ENCODE measurements around the gene ACTR3C.
"Not testable (repeated sequence)": the region's sequence is repeated elsewhere in the genome, so short reads cannot be mapped to it uniquely, and the experiment has no call there.

ACTR3C gene

GRCh38 chr7:150247745-150248144, 75.6 kb downstream of the ACTR3C start:
- not testable (repeated sequence) for H3K9me3 ChIP-seq (ENCODE audit: control insufficient read depth, insufficient read depth, low read length); H3F3A ChIP-seq (ENCODE audit: control insufficient read depth, insufficient read depth); H3K9me2 ChIP-seq (replicated peaks; ENCODE audit: control insufficient read depth, low read length); H3K4me3 ChIP-seq (ENCODE audit: low read length); H3K4me1 ChIP-seq (ENCODE audit: control insufficient read depth, low read length); H3K4me2 ChIP-seq (ENCODE audit: low read length); H3K79me2 ChIP-seq (ENCODE audit: control insufficient read depth, low read length); H3K27me3 ChIP-seq (ENCODE audit: control insufficient read depth, low read length); H4K20me1 ChIP-seq (ENCODE audit: control insufficient read depth, insufficient read depth, low read depth, low read length); H3K27ac ChIP-seq (ENCODE audit: low read depth, low read length); H3K36me3 ChIP-seq (ENCODE audit: control insufficient read depth, low read length)

GRCh38 chr7:150245208-150245607, 78.1 kb downstream of the ACTR3C start:
- not testable (repeated sequence) for H3K4me1 ChIP-seq (ENCODE audit: control insufficient read depth, low read length); H3K4me3 ChIP-seq (ENCODE audit: low read length); H3K27me3 ChIP-seq (ENCODE audit: control insufficient read depth, low read length); H3K36me3 ChIP-seq (ENCODE audit: control insufficient read depth, low read length); H3K9me3 ChIP-seq (ENCODE audit: control insufficient read depth, insufficient read depth, low read length); H3K4me2 ChIP-seq (ENCODE audit: low read length); H3K27ac ChIP-seq (ENCODE audit: low read depth, low read length); H3K79me2 ChIP-seq (ENCODE audit: control insufficient read depth, low read length); H3F3A ChIP-seq (ENCODE audit: control insufficient read depth, insufficient read depth); H4K20me1 ChIP-seq (ENCODE audit: control insufficient read depth, insufficient read depth, low read depth, low read length); H3K9me2 ChIP-seq (replicated peaks; ENCODE audit: control insufficient read depth, low read length)

- not testable (repeated sequence) for H3K4me1 ChIP-seq (ENCODE audit: control insufficient read depth, low read length); H3F3A ChIP-seq (ENCODE audit: control insufficient read depth, insufficient read depth); H3K9me2 ChIP-seq (replicated peaks; ENCODE audit: control insufficient read depth, low read length); H3K27ac ChIP-seq (ENCODE audit: low read depth, low read length); H3K9me3 ChIP-seq (ENCODE audit: control insufficient read depth, insufficient read depth, low read length); H3K27me3 ChIP-seq (ENCODE audit: control insufficient read depth, low read length); H3K4me3 ChIP-seq (ENCODE audit: low read length); H3K36me3 ChIP-seq (ENCODE audit: control insufficient read depth, low read length); H4K20me1 ChIP-seq (ENCODE audit: control insufficient read depth, insufficient read depth, low read depth, low read length); H3K4me2 ChIP-seq (ENCODE audit: low read length); H3K79me2 ChIP-seq (ENCODE audit: control insufficient read depth, low read length)
Observed at GRCh38 chr7:150242935-150243334, 80.4 kb downstream of the ACTR3C start.

- H3K27me3 ChIP-seq (ENCODE audit: control insufficient read depth, low read length); H3K4me2 ChIP-seq (ENCODE audit: low read length); H3K27ac ChIP-seq (ENCODE audit: low read depth, low read length); H3K79me2 ChIP-seq (ENCODE audit: control insufficient read depth, low read length); H3F3A ChIP-seq (ENCODE audit: control insufficient read depth, insufficient read depth); H3K9me2 ChIP-seq (replicated peaks; ENCODE audit: control insufficient read depth, low read length); H4K20me1 ChIP-seq (ENCODE audit: control insufficient read depth, insufficient read depth, low read depth, low read length); H3K4me1 ChIP-seq (ENCODE audit: control insufficient read depth, low read length); H3K9me3 ChIP-seq (ENCODE audit: control insufficient read depth, insufficient read depth, low read length); H3K4me3 ChIP-seq (ENCODE audit: low read length); H3K36me3 ChIP-seq (ENCODE audit: control insufficient read depth, low read length): not testable (repeated sequence)
Observed at GRCh38 chr7:150225444-150225843, 97.9 kb downstream of the ACTR3C start.

GRCh38 chr7:150222083-150222972, 101.0 kb downstream of the ACTR3C start:
- not testable (repeated sequence) for H3K79me2 ChIP-seq (ENCODE audit: control insufficient read depth, low read length); H3K27ac ChIP-seq (ENCODE audit: low read depth, low read length); H4K20me1 ChIP-seq (ENCODE audit: control insufficient read depth, insufficient read depth, low read depth, low read length); H3K4me1 ChIP-seq (ENCODE audit: control insufficient read depth, low read length); H3K9me3 ChIP-seq (ENCODE audit: control insufficient read depth, insufficient read depth, low read length); H3K4me3 ChIP-seq (ENCODE audit: low read length); H3K4me2 ChIP-seq (ENCODE audit: low read length); H3K9me2 ChIP-seq (replicated peaks; ENCODE audit: control insufficient read depth, low read length); H3K36me3 ChIP-seq (ENCODE audit: control insufficient read depth, low read length); H3K27me3 ChIP-seq (ENCODE audit: control insufficient read depth, low read length); H3F3A ChIP-seq (ENCODE audit: control insufficient read depth, insufficient read depth)

- not testable (repeated sequence) for H3K36me3 ChIP-seq (ENCODE audit: control insufficient read depth, low read length); H3F3A ChIP-seq (ENCODE audit: control insufficient read depth, insufficient read depth); H3K4me1 ChIP-seq (ENCODE audit: control insufficient read depth, low read length); H4K20me1 ChIP-seq (ENCODE audit: control insufficient read depth, insufficient read depth, low read depth, low read length); H3K79me2 ChIP-seq (ENCODE audit: control insufficient read depth, low read length); H3K9me2 ChIP-seq (replicated peaks; ENCODE audit: control insufficient read depth, low read length); H3K4me3 ChIP-seq (ENCODE audit: low read length); H3K9me3 ChIP-seq (ENCODE audit: control insufficient read depth, insufficient read depth, low read length); H3K4me2 ChIP-seq (ENCODE audit: low read length); H3K27ac ChIP-seq (ENCODE audit: low read depth, low read length); H3K27me3 ChIP-seq (ENCODE audit: control insufficient read depth, low read length)
Observed at GRCh38 chr7:150220673-150221181, 102.6 kb downstream of the ACTR3C start.

GRCh38 chr7:150219941-150220658, 103.2 kb downstream of the ACTR3C start:
- H3F3A ChIP-seq (ENCODE audit: control insufficient read depth, insufficient read depth); H3K27me3 ChIP-seq (ENCODE audit: control insufficient read depth, low read length); H3K4me3 ChIP-seq (ENCODE audit: low read length): not testable (repeated sequence)

GRCh38 chr7:150206848-150207247, 116.5 kb downstream of the ACTR3C start:
- H3K4me1 ChIP-seq (ENCODE audit: control insufficient read depth, low read length); H3K4me2 ChIP-seq (ENCODE audit: low read length); H3F3A ChIP-seq (ENCODE audit: control insufficient read depth, insufficient read depth); H3K27me3 ChIP-seq (ENCODE audit: control insufficient read depth, low read length); H3K27ac ChIP-seq (ENCODE audit: low read depth, low read length); H3K79me2 ChIP-seq (ENCODE audit: control insufficient read depth, low read length); H4K20me1 ChIP-seq (ENCODE audit: control insufficient read depth, insufficient read depth, low read depth, low read length); H3K36me3 ChIP-seq (ENCODE audit: control insufficient read depth, low read length); H3K9me2 ChIP-seq (replicated peaks; ENCODE audit: control insufficient read depth, low read length); H3K4me3 ChIP-seq (ENCODE audit: low read length); H3K9me3 ChIP-seq (ENCODE audit: control insufficient read depth, insufficient read depth, low read length): not testable (repeated sequence)

More at GRCh38 chr7:150219941-150220658, 103.2 kb downstream of the ACTR3C start:
- H3K79me2 ChIP-seq (ENCODE audit: control insufficient read depth, low read length); H3K4me2 ChIP-seq (ENCODE audit: low read length); H4K20me1 ChIP-seq (ENCODE audit: control insufficient read depth, insufficient read depth, low read depth, low read length); H3K9me3 ChIP-seq (ENCODE audit: control insufficient read depth, insufficient read depth, low read length); H3K27ac ChIP-seq (ENCODE audit: low read depth, low read length); H3K4me1 ChIP-seq (ENCODE audit: control insufficient read depth, low read length); H3K36me3 ChIP-seq (ENCODE audit: control insufficient read depth, low read length); H3K9me2 ChIP-seq (replicated peaks; ENCODE audit: control insufficient read depth, low read length): not testable (repeated sequence)

All from DOHH2 (cell line).